K562 treated with DMSO at 1 percent for 12 hours (cell line): ENCODE measurements around the gene COL6A3. TPM values are rescaled to one million over a fixed set of nuclear protein-coding genes. Genes with fewer than 3 reads are reported as not detected.

Source experiments
- total RNA-seq: library from RNA; unstranded; fragments of 300-600 nt; gene quantifications from 2 replicates; pipeline ENCODE4 v1.2.3, GENCODE V29; 2022; ENCODE audit not compliant: insufficient read depth

The COL6A3 gene, protein sequence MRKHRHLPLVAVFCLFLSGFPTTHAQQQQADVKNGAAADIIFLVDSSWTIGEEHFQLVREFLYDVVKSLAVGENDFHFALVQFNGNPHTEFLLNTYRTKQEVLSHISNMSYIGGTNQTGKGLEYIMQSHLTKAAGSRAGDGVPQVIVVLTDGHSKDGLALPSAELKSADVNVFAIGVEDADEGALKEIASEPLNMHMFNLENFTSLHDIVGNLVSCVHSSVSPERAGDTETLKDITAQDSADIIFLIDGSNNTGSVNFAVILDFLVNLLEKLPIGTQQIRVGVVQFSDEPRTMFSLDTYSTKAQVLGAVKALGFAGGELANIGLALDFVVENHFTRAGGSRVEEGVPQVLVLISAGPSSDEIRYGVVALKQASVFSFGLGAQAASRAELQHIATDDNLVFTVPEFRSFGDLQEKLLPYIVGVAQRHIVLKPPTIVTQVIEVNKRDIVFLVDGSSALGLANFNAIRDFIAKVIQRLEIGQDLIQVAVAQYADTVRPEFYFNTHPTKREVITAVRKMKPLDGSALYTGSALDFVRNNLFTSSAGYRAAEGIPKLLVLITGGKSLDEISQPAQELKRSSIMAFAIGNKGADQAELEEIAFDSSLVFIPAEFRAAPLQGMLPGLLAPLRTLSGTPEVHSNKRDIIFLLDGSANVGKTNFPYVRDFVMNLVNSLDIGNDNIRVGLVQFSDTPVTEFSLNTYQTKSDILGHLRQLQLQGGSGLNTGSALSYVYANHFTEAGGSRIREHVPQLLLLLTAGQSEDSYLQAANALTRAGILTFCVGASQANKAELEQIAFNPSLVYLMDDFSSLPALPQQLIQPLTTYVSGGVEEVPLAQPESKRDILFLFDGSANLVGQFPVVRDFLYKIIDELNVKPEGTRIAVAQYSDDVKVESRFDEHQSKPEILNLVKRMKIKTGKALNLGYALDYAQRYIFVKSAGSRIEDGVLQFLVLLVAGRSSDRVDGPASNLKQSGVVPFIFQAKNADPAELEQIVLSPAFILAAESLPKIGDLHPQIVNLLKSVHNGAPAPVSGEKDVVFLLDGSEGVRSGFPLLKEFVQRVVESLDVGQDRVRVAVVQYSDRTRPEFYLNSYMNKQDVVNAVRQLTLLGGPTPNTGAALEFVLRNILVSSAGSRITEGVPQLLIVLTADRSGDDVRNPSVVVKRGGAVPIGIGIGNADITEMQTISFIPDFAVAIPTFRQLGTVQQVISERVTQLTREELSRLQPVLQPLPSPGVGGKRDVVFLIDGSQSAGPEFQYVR (N-terminal part only)
- 10.8 and 46.2 TPM in 2 replicates for total RNA-seq

DNA sequence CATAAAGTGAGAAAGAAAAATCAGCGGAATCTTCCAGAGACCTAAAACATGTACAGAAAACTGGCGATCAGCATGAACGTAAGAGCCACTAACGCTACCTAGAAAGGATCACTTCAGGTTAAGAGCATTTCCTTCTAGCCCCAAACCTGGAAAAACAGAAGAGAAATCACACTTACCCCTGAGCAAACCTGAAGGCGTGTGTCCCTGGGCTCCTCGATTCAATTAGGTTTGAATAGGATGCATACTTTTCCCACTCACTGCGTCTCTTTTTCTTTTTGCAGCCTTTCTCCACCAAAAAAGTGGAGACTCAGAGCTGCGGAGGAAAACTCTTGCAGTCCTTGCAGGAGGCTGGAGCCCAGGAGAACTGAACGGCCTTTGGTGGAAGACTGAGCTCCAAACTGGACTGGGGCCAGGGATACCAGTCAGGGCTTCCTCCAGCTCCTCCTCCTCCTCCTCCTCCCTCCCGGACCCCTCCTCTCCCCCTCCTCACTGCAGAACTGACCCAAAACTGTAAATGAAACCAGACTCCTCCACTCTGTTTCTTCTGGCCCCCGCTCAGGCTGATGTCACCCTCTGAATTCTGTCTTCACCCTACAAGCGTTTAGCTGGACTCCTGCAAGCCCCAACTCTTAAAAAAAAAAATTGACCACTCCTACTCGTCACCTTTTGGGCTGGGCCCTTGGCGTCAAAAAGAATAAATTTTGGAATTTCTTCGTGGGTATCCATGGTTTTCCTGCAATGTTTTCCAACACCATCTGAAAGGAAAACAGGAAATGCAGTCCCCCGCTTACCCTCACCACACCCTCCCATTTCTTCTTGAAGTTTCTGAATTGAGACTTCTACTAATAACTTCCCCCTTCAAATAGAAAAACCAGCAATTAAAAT lies at the start of gene COL6A3:
Gene COL6A3 (minus strand): TSS at position 388 of the 885 bp plus-strand sequence. CDS start 17,347 bp downstream, outside the sequence.

Other genes starting within 250 kb of the COL6A3 start
- not detected in 2 replicates for gene MLPH, start 73.1 kb upstream of the COL6A3 start, total RNA-seq
- not detected in 2 replicates for gene PRLH, start 152.4 kb upstream of the COL6A3 start, total RNA-seq
- not detected in 2 replicates for gene RAB17, start 176.6 kb upstream of the COL6A3 start, total RNA-seq
- 8.4 and 21.2 TPM in 2 replicates for gene LRRFIP1, start 213.4 kb upstream of the COL6A3 start, total RNA-seq